GM21619 (cell line): ENCODE measurements around the gene TRAPPC2.
"Not testable (repeated sequence)": the region's sequence is repeated elsewhere in the genome, so short reads cannot be mapped to it uniquely, and the experiment has no call there.

Experiments
- ATAC-seq: cut with Tn5 transposase; IDR thresholded peaks from one replicate; pipeline ENCODE4 v1.9.1; 2021; ENCODE audit not compliant: unreplicated experiment

TRAPPC2 gene

GRCh38 chrX:13699183-13699826 lies 35.1 kb downstream of the TRAPPC2 start:
- ATAC-seq: peak; percentile 51

GRCh38 chrX:13698432-13698831 lies 36.0 kb downstream of the TRAPPC2 start:
- ATAC-seq: no peak

GRCh38 chrX:13697976-13698375 lies 36.4 kb downstream of the TRAPPC2 start:
- no peak for ATAC-seq

- ATAC-seq: peak; percentile 58
Observed at GRCh38 chrX:13697455-13697854, 37.0 kb downstream of the TRAPPC2 start.

- no peak for ATAC-seq
Observed at GRCh38 chrX:13695601-13696115, 38.8 kb downstream of the TRAPPC2 start.

- ATAC-seq: no peak
Observed at GRCh38 chrX:13694983-13695382, 39.4 kb downstream of the TRAPPC2 start.

GRCh38 chrX:13694359-13694758 lies 40.1 kb downstream of the TRAPPC2 start:
- no peak for ATAC-seq

GRCh38 chrX:13693341-13693961 lies 41.0 kb downstream of the TRAPPC2 start:
- ATAC-seq: no peak

GRCh38 chrX:13692771-13693231 lies 41.6 kb downstream of the TRAPPC2 start:
- no peak for ATAC-seq

- ATAC-seq: no peak
Observed at GRCh38 chrX:13691841-13692371, 42.5 kb downstream of the TRAPPC2 start.

- no peak for ATAC-seq
Observed at GRCh38 chrX:13690836-13691235, 43.6 kb downstream of the TRAPPC2 start.

- ATAC-seq: no peak
Observed at GRCh38 chrX:13689741-13690211, 44.6 kb downstream of the TRAPPC2 start.

GRCh38 chrX:13688958-13689740 lies 45.3 kb downstream of the TRAPPC2 start, which contains the start of gene RAB9A:
RAB9A (plus strand) TSS chrX:13689128; CDS start chrX:13708747, 19,619 bp downstream.
- ATAC-seq: peak; percentile 54

- ATAC-seq: no peak
Observed at GRCh38 chrX:13688384-13688957, 45.9 kb downstream of the TRAPPC2 start.

- ATAC-seq: no peak
Observed at GRCh38 chrX:13687203-13687602, 47.2 kb downstream of the TRAPPC2 start.

GRCh38 chrX:13685126-13685763 lies 49.2 kb downstream of the TRAPPC2 start:
- no peak for ATAC-seq

GRCh38 chrX:13684361-13684760 lies 50.1 kb downstream of the TRAPPC2 start:
- no peak for ATAC-seq

- no peak for ATAC-seq
Observed at GRCh38 chrX:13681595-13681994, 52.8 kb downstream of the TRAPPC2 start.

GRCh38 chrX:13679700-13680099 lies 54.7 kb downstream of the TRAPPC2 start:
- ATAC-seq: not testable (repeated sequence)

GRCh38 chrX:13676885-13677284 lies 57.5 kb downstream of the TRAPPC2 start:
- no peak for ATAC-seq
